Measurements from ENCODE around the gene RAC2. TPM values are rescaled to one million over a fixed set of nuclear protein-coding genes. Genes with fewer than 3 reads are reported as not detected.

RAC2 gene
- total RNA-seq, 1 experiment from 2014 or later, result 50.5 TPM

- H3K4me3 ChIP-seq (ENCODE audit: low read length), result peak overlapping the region; percentile 70; the same call in 1 of the 2 replicates
- H3K9me3 ChIP-seq (ENCODE audit: low read length), result no peaks in the 10 kb centered on the region
- no peaks in the 10 kb centered on the region for H4K20me1 ChIP-seq (ENCODE audit: low read length)
- H3K9me2 ChIP-seq (replicated peaks; ENCODE audit: low read length), result no peaks in the 10 kb centered on the region
- ATAC-seq (no peak), DNase-seq (no peak)
- H3K27ac ChIP-seq (ENCODE audit: low read length), result no peak overlapping the region
- peak overlapping the region; percentile 80; the same call in 1 of the 2 replicates for H2AFZ ChIP-seq (ENCODE audit: low read length)
- H3K4me2 ChIP-seq (ENCODE audit: low read length), result peak overlapping the region; percentile 91; the same call in 1 of the 2 replicates
- H3K4me1 ChIP-seq (ENCODE audit: insufficient read depth, low read length), result peaks cover 2% of the 10 kb centered on the region; the same call in 1 of the 2 replicates
- H3K27me3 ChIP-seq (ENCODE audit: low read length), result no peaks in the 10 kb centered on the region
- H3K79me2 ChIP-seq (ENCODE audit: low read length), result no peaks in the 10 kb centered on the region
- TF ChIP-seq EZH2 (IDR thresholded peaks at IDR 0.05; ENCODE audit: low read length, unreplicated experiment), result no peak
- TF ChIP-seq CTCF (conservative IDR thresholded peaks at IDR 0.05; ENCODE audit: low read depth, low read length), result no peak
- TF ChIP-seq EZH2phosphoT487 (IDR thresholded peaks at IDR 0.05; ENCODE audit: borderline replicate concordance, low read length), result no peak
- ChIA-PET POLR2A (ENCODE audit: unreplicated experiment) (no interaction called here), CTCF (interaction anchor here (0.6 kb wide), 1 partner anchor 210 kb away, joined by 5 read pairs; no protein-coding TSS in a partner anchor)
- no TSS peak for BruUV-seq (replicated peaks)
- H3K9ac ChIP-seq (ENCODE audit: low read length), result no peak overlapping the region
- no peaks in the 10 kb centered on the region for H3F3A ChIP-seq (ENCODE audit: low read length, unreplicated experiment)
- no peaks in the 10 kb centered on the region for H3K36me3 ChIP-seq (ENCODE audit: low read depth, low read length)
- intact Hi-C loops (cut with micrococcal nuclease), result loop anchor here (1.0 kb wide), 1 partner anchor 189 kb away; no protein-coding TSS in a partner anchor
These were observed 23.8 kb upstream of the RAC2 start for GRCh38 chr22:37267661-37268413.

GRCh38 chr22:37267135-37267587, 23.1 kb upstream of the RAC2 start:
- Histone ChIP-seq H3K9me3 (ENCODE audit: low read length) (no peaks in the 10 kb centered on the region), H3K36me3 (ENCODE audit: low read depth, low read length) (no peaks in the 10 kb centered on the region), H3K4me1 (ENCODE audit: insufficient read depth, low read length) (peaks cover 2% of the 10 kb centered on the region; the same call in 1 of the 2 replicates), H3K9me2 (replicated peaks; ENCODE audit: low read length) (no peaks in the 10 kb centered on the region), H3K4me3 (ENCODE audit: low read length) (peak overlapping the region; percentile 70), H4K20me1 (ENCODE audit: low read length) (no peaks in the 10 kb centered on the region), H3K27me3 (ENCODE audit: low read length) (no peaks in the 10 kb centered on the region), H3K27ac (ENCODE audit: low read length) (no peak overlapping the region), H3F3A (ENCODE audit: low read length, unreplicated experiment) (no peaks in the 10 kb centered on the region), H3K9ac (ENCODE audit: low read length) (peak overlapping the region; percentile 51), H3K79me2 (ENCODE audit: low read length) (no peaks in the 10 kb centered on the region), H3K4me2 (ENCODE audit: low read length) (peak overlapping the region; percentile 91), H2AFZ (ENCODE audit: low read length) (peak overlapping the region; percentile 80)
- ChIA-PET CTCF (no interaction called here), POLR2A (ENCODE audit: unreplicated experiment) (no interaction called here)
- ATAC-seq (peak; percentile 79), DNase-seq (peak; percentile 57)
- intact Hi-C loops (cut with micrococcal nuclease), result loop anchor here (1.0 kb wide), 1 partner anchor 190 kb away; no protein-coding TSS in a partner anchor
- TF ChIP-seq CTCF (conservative IDR thresholded peaks at IDR 0.05; ENCODE audit: low read depth, low read length) (peak; percentile 83), EZH2phosphoT487 (IDR thresholded peaks at IDR 0.05; ENCODE audit: borderline replicate concordance, low read length) (no peak), EZH2 (IDR thresholded peaks at IDR 0.05; ENCODE audit: low read length, unreplicated experiment) (no peak)
- no TSS peak for BruUV-seq (replicated peaks)
